HG02763 (cell line): ENCODE results near the gene KIAA1671.

ENCODE experiments used
- ATAC-seq: cut with Tn5 transposase; IDR thresholded peaks from one replicate; pipeline ENCODE4 v1.9.1; 2021; ENCODE audit warnings: mild to moderate bottlenecking, moderate library complexity; ENCODE audit not compliant: unreplicated experiment

Gene KIAA1671

DNA sequence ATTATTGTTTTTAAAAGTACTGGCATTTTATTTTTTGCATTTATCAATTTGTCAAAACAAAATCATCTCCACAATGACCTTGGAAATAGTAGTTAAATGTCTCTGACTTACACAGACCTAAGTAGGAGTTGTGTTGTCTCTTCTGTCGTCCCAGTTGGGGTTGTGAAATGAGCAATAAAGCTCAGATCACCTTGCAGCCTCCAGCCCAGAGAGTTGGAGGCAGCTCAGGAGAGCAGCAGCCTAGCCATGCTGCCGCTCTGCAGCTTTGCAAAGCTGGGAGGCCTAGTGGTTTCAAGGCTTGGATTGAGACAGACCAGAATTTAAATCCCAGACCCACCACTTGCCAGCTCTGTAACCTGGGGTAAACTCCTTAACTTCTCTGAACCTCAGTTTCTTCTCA is 181.9 kb downstream of the KIAA1671 start:
- no peak for ATAC-seq

DNA sequence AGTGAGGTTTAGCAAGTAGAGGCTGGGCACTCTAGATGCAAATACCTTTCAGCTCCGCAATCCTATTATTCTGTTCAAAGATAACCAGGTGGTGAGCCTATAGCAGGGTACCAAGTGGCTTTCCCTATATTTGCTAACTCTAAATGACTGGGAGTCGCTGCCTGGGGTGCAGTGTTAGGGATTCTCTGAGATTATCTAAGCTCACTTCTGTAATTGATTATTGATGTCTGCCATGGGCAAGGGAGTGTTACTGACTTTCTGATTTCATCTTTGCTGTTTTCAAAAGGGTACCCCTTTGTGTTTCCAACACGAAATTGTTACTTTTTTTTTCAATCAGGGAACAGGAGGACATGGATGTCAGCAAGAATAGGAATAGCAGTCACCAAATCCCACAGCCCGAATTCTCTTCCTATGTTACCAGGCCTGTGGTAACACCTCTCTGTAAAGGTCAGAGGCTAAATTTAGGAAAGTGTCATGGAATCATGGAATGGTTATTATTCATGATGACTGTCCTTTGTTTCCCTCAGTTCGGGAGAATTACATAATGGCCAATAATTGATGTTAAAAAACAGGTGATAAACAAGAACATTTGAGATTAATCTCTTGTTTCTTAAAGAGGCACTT is 184.5 kb downstream of the KIAA1671 start:
- no peak for ATAC-seq

DNA sequence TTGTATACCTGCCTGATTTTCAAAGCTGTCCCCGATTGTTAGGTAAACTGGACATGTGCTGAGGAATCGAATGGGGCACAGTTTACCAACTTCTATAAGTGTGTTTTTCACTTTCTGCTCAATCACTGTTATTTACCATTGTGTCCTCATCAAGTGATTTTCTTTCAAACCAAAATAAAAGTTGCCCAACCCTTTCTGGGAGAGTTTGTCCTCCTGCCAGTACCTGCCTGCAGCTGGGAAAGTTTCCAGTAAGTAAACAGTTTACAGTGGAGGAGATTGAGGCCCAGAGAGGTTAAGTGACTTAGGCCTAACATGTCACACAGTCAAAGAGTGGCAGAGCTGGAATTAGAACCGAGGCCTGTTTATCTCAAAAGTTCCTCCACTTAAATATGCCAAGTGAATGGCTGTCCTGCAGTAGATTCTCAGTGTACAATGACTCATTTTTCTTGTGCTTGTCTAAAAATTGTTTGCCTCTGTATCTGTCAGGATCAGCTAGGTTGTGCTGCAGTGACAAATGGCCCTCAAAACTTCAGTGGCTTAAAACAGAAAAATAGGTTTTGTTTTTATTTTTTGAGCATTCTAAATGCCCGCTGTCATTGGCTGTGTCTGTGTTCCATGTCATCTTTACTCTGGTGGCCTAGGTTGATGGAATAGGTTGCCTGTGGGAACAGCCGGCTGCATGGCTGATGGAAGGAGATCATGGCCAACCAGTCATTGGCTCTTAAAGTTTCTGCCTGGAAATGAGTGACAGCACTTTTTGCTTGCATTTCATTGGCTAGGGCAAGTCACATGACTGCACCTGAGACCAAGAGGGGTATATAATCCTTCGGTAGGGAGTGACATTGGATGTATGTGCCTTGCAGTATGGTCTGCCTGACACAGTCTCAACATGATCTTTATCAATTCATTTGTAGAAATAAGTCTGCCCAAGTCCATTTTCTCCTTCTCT is 185.3 kb downstream of the KIAA1671 start:
- no peak for ATAC-seq

DNA sequence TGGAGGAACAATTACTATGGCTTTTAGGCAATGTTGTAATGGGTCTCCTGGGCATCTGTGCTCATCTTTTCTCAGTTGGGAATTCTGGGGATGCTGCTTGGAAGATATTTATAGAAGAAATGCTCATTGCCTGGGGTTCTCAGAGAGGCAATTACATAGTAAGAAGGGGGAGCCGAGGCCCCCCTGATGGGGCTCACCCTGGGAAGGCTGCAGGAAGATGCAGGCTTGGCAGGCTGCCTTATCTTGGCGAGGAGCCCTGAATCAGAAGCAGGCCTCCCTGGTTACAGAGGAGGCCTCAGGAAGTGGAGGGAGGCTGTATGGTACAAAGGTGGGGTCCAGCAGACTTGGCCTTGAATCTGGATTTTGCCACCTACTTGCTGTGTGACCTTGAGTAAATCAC is 186.5 kb downstream of the KIAA1671 start:
- no peak for ATAC-seq

DNA sequence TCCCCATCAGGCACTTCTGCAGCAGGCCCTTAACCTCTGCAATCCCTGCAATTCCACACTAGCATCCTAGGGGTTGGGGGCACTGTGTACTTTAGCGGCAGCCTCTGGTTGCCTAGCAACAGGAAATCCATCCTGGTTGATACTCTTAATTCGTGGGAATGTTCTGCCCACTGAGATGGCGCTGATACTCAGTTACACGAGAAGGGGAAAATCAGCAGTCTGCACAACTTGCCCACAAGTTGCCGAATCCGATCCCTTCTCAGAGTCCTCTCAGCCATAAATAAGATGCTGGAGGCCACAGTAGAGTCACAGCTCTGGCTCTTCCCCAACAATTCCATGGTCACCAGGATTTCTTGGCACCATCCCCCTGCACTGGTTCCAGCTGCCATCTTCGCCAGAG is 189.6 kb downstream of the KIAA1671 start:
- ATAC-seq, result no peak

DNA sequence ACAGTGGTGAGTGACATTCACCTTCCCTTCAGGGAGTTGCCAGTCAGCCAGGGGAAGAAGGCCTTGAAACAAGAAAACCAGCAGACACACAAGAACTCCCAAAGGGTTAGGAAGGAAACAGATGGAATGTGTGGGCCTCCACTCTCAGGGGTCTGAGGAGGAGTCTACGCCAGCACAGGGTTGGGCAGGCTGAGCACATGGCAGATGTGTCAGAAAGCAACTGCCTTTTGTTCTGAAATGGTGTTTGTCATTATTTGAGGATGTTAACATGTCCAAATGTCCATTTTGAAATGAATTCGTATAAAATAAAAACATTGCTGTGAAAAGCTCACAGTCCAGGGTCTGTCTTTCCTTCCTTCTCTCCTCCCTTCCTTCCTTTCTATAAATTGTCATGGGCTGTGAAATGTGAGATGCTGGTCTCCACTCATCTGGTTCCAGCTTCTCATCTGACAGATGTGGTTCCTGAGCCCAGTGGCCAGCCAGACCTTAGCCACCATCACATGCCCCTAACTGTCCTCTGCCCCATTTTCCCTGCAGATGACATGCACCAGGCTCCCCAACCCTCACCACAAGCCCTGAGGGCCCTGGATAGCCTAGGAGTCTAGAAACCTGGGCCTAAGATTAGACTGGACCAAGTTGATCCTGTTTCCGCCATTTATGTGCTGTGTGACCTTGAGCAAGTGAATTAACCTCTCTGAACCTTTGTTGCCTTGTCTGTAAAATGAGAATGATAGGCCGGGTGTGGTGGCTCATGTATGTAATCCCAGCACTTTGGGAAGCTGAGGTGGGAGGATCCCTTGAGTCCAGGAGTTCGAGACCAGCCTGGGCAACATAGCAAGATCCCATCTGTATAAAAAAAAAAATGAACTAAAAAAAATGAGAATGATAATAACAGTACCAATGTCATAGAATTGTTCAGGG is 190.9 kb downstream of the KIAA1671 start:
- ATAC-seq, result no peak

DNA sequence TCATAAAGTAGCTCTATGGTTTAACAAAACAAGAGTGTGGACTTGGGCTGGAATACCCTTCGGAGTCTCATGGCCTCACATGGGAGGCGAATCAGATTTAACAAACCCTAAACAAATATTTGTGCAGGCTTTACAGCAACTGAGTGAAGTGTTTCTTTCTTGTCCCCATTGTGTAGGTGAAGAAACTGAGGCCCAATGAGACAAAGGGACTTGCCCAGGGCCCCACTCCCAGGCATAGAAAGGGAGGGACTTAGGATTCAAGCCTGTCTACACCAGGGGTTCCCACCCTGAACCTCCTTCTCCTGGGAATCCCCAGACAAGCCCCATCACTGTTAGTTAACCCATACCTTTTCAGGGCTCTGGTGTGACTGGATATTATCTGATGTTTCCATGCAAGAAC is 192.0 kb downstream of the KIAA1671 start:
- no peak for ATAC-seq

DNA sequence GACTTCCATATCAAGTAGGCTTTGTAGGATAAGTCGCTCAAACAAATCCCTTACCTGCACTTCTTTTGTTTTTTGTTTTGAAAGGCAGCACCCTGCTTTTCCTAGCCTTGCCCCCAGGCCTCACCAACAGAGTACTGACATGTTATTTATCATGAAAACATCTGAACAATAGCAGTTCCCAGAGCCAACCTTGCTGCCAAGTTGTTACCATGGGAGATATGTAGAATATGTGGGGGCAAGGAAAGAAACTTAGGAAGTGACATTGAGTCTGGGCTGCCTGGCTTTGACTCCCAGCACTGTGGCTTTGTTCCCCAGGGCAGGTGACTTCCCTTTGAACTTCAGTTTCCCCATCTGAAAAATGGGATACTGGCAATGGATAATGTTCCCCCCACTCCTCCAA is 193.8 kb downstream of the KIAA1671 start:
- ATAC-seq, result no peak

DNA sequence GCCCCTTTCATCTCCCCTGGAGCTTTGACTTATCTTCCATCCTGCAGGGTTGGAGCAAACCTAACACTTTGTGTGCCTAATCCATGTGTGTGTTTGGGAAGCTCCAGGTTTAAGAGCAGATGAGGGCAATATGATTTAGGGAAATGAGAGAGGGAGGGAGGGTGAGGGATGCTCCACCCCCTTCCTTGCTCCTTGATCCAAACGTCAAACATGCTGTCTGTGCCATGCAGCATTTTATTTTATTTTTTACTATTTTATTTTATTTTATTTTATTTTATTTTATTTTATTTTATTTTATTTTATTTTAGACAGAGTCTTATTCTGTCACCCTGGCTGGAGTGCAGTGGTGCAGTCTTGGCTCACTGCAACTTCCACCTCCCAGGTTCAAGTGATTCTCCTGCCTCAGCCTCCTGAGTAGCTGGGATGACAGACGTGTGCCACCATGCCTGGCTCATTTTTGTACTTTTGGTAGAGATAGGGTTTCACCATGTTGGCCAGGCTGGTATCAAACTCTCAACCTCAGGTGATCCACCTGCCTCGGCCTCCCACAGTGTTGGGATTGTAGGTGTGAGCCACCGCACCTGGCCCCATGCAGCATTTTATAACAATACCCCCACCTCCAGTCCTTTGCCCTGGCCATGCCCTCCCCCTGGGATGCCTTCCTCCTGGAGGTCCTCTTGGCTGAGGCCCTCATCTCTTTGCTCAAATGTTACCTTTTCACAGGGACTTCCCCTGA is 194.6 kb downstream of the KIAA1671 start:
- ATAC-seq, result no peak

DNA sequence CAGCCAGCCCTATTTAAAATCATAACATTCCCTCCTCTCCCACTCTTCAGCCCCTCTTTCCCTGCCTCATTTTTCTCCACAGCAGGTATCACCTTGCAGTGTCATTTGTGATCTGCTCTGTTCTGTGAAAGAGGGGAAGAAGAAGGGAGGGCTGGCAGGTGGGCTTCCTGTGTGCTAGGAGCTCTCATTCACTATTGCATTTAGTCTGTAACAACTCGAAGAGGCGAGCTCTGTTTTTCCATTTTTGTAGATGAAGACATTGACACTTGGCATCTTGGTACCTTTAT is 195.1 kb downstream of the KIAA1671 start:
- ATAC-seq, result no peak

DNA sequence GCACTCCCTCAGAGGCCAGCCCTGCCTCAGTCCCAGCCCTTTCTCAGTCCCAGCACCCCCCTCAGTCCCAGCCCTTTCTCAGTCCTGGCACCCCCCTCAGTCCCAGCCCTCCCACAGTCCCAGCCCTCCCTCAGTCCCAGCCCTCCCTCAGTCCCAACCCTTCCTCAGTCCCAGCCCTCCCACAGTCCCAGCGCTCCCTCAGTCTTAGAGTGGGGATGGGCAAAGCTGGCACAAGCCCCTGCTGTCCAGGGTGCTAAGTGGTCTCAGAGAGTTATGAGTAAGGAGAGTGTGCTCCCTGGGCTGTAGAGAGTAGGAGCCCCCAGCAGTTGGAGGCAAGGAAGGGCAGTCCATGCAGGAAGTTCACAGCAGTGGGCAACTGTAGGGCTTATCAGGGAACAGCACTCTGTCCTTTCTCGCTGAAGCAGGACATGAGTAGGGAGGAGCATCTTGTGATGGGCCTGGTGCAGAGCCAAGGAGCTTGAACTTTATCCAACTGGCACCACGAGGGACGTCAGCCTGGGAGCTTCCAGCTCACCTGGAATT is 195.7 kb downstream of the KIAA1671 start:
- no peak for ATAC-seq

DNA sequence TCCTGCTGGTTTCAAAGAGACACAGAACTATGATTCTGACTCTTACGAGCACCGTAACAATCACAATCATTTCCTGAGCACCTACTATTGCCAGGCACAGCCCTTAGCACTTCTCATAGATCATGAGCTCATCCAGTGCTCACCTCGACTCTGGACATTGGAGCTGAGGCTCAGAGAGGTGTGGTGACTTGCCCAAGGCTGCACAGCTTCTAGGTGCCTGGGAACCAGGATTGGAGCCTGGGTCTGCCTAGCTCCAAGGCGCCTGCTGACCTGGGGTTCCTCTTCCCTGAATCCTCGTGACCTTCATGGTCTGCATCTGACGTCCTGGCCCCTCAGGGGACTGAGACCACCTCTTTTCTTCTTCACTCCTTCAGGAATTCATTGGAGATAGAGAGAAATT is 196.5 kb downstream of the KIAA1671 start:
- ATAC-seq, result no peak

DNA sequence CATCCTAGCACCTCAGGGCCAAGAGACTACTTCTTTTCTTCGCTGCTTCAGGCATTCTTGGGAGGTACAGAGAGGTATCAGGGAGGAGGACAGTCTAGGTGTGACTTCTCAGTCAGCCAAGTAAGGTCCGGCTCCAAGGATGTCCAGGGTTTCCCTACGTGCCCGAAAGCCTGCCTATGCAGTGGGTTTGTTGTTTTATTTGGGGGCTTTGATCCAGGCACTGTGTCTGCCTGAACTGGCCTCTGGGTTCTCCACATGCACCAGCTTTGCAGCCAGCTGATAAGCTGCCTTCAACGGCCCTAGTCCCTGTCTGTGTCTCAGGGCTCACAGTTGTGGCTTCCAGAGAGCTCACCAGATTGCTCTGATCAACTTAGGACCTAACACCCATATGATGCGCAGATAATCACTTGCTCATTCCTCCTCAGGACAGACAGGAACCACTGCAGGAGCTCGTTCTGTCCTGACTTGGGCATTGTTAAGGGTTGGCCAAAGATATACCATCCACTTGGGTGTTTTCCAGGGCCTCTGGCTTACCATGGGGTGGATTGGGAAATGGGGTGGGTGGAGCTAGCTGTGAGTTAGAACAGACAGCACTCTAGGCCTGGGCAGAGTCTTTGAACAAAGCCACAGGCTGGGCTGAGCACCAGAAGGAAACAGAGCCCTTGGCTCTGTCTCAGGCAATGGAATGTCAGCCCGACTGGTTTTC is 201.6 kb downstream of the KIAA1671 start:
- ATAC-seq, result no peak

DNA sequence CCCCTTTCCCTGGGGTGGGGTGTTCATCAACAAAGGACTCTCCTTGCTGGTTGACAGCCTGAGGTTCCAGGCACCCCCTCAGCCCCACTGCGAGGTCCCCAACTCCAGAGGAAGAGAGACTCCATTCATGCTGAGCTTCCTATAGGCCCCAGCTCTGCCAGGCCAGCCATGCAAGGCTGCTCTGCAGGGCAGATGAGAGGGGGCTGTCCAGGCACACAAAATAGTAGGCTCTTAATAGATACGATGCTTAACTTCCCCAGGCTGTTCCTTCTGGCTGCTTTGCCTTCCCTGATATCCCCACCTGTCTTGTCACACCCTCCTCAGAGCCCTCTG is 202.1 kb downstream of the KIAA1671 start:
- no peak for ATAC-seq

DNA sequence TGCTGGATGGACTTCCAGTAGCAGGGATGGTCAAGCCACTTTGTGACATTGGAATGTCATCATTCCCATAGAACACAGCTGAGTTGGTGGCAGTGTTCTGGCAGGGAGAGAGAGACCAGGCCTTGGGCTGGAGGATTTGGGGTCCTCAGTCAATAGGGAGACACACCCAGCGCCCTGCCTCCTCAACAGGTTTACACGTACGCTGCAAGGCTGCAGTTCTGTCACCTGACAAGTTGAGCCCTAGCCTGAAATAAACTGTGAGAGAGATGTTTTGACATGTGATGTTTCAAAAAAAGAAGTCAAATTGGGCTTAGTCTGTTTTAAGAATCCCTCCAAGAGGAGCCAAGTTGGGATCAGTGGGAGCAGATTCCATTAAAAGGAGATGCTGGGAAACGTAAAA is 204.2 kb downstream of the KIAA1671 start:
- ATAC-seq, result no peak

DNA sequence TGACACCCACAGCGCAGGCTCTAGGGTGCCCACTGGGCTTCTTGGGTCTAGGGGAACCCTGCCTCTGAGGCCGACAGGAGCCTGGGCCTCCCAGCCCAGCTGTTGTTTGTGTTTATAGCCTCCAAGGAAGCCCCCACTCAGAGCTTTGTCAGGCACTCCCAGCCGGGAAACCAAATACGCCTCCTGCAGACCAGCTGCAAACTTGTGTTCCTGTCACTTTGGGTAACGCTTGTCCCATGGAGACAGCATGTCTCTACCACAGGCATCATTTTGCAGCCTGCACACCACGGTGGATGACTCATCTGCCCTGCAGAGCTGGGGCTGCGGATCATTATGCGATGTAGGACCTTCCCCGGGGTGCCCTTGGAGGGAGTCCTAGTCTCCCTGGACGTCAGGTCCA is 206.5 kb downstream of the KIAA1671 start:
- ATAC-seq, result no peak

DNA sequence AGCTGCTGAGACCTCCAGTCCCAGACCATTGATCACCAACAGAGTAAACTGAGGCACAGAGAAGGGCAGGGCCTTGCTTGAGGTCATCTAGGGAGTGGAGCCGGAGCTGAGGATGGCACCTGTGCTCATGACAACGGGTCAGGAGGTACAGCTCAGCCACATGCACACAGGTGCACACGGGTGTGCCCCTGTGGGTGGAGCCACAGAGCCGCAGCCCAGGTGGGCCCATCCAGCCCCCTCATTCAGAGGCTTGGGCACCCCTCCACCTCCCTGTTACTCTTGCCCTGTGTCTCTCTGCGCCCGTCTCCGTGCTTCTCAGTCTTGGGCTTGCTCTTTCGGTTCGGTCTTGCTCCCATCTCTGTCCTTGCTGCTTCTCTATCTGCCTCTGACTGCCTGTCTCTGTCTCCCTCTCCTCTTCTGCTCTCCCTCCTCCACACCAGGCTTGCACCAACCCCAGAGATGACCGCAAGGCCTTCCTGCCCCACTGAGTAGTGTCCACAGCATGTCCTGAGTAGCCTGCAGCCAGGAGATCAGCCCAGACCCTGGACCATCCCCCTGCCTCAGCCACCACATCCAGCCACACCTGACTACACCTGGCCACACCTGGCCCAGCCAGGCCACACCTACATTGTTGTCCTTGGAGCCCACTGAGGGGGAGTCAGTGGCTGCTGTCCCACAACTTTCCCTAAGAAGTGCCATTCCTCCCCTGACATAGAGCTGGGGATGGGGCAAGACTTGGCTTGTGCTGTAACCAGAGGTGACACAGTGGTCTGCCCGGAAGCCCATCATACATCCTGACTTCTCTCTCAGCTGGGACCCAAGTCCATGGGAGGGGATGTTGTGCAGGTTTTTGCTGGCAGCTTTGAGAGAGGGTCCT is 207.8 kb downstream of the KIAA1671 start:
- no peak for ATAC-seq

DNA sequence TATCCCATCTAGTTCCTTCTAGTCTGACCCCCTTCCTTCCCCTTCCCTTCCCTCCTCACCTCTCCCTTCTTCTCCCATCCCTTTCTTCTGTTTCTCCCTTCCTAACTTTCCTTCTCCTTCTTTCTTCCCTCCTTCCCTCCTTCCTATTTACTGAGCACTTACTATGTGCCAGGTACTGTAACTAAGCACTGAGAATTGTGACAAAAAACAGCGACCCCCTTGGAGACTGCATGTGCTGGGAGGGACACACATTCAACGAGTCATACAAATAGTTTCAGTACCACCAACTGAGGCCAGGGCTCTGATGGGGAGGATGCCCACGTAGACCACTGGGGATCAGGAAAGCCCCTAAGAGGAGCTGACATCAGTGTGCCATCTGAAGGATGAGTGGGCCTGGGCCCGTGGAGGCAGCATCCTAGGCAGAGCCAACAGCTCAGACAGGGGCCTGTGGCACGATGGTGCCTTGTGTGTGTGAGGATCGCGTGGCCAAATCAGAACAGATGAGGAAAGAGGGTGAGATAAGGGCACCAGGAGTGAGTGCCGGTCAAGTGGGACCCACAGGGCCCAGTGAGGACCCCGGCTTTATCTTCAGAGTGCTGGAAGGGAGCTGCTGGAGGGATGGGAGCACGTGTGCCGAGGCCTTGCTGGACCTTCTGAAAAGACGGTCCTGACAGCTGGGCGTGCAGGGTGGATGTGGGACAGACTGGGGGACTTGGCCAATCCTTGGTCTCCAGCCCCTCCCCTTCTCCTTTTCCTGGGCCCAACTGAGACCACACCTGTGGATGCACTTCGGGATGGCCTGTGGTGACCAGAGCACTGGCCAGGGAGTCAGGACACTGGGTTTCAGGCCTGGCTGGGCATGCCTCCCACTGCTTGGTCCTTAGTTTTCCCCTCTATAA is 208.8 kb downstream of the KIAA1671 start:
- no peak for ATAC-seq
